CD4-positive, alpha-beta T cell treated with Interleukin-1 beta for 1 hour (primary cell): Measurements from ENCODE around the gene PIAS2.
"Not testable (repeated sequence)": the region's sequence is repeated elsewhere in the genome, so short reads cannot be mapped to it uniquely, and the experiment has no call there.

Experiments
- DNase-seq, 2 donors: peaks; one replicate each; pipeline ENCODE4 v3.0.0-alpha.2; 2020 to 2022

PIAS2 gene

GRCh38 chr18:46899274-46899948 lies 17.9 kb downstream of the PIAS2 start:
- DNase-seq: no peak

GRCh38 chr18:46894124-46894523 lies 23.2 kb downstream of the PIAS2 start:
- no peak for DNase-seq

GRCh38 chr18:46893360-46893759 lies 23.9 kb downstream of the PIAS2 start:
- no peak for DNase-seq

- DNase-seq: no peak
Observed at GRCh38 chr18:46892842-46893241, 24.5 kb downstream of the PIAS2 start.

GRCh38 chr18:46891742-46892214 lies 25.5 kb downstream of the PIAS2 start:
- DNase-seq: no peak

- no peak for DNase-seq
Observed at GRCh38 chr18:46888965-46889364, 28.3 kb downstream of the PIAS2 start.

- no peak for DNase-seq
Observed at GRCh38 chr18:46886893-46887292, 30.4 kb downstream of the PIAS2 start.

GRCh38 chr18:46883180-46883579 lies 34.1 kb downstream of the PIAS2 start:
- DNase-seq: no peak

GRCh38 chr18:46877329-46877987 lies 39.8 kb downstream of the PIAS2 start:
- no peak for DNase-seq

GRCh38 chr18:46868169-46868921 lies 49.0 kb downstream of the PIAS2 start:
- DNase-seq: no peak

GRCh38 chr18:46867367-46868143 lies 49.8 kb downstream of the PIAS2 start:
- no peak for DNase-seq

- DNase-seq: no peak
Observed at GRCh38 chr18:46866523-46866922, 50.8 kb downstream of the PIAS2 start.

- DNase-seq: not testable (repeated sequence)
Observed at GRCh38 chr18:46865245-46865644, 52.1 kb downstream of the PIAS2 start.

- no peak for DNase-seq
Observed at GRCh38 chr18:46859855-46860254, 57.5 kb downstream of the PIAS2 start.

- no peak for DNase-seq
Observed at GRCh38 chr18:46858290-46858689, 59.0 kb downstream of the PIAS2 start.

GRCh38 chr18:46856973-46857372 lies 60.3 kb downstream of the PIAS2 start:
- no peak for DNase-seq

GRCh38 chr18:46849007-46849406 lies 68.3 kb downstream of the PIAS2 start:
- no peak for DNase-seq

- no peak for DNase-seq
Observed at GRCh38 chr18:46843372-46843771, 73.9 kb downstream of the PIAS2 start.

- no peak for DNase-seq
Observed at GRCh38 chr18:46842583-46842982, 74.7 kb downstream of the PIAS2 start.

GRCh38 chr18:46833899-46834298 lies 83.4 kb downstream of the PIAS2 start:
- no peak for DNase-seq

GRCh38 chr18:46832849-46833248 lies 84.5 kb downstream of the PIAS2 start:
- DNase-seq: no peak

- not testable (repeated sequence) for DNase-seq
Observed at GRCh38 chr18:46832422-46832821, 84.9 kb downstream of the PIAS2 start.

- no peak for DNase-seq
Observed at GRCh38 chr18:46831434-46831833, 85.9 kb downstream of the PIAS2 start.
